Activated CD4-positive, alpha-beta T cell treated with anti-CD3 and anti-CD28 coated beads, Interleukin-2, amount 10 ng/mL, durations not matched to agents 7 days and 5 days (primary cell): ENCODE results near the gene RBM19. TPM values are rescaled to one million over a fixed set of nuclear protein-coding genes. Genes with fewer than 3 reads are reported as not detected.

Experiments
- CTCF ChIA-PET: fragments of 350-600 bp; sonication (Branson Sonifier 250); formaldehyde crosslinking; loops from one replicate; lab custom pipeline; 2021; ENCODE audit warnings: antibody characterized with exemption; lab: Charles Lee
- POLR2A ChIA-PET: fragments of 350-600 bp; sonication (Branson Sonifier 250); formaldehyde crosslinking; loops from one replicate; lab custom pipeline; 2021; ENCODE audit warnings: antibody characterized with exemption; lab: Charles Lee
- DNase-seq: peaks from one replicate; pipeline ENCODE4 v3.0.0-alpha.2; 2020
- H3K27ac Mint-ChIP-seq: one replicate; pipeline ENCODE4 v1.8.0; 2021; ENCODE audit warnings: mild to moderate bottlenecking, moderate library complexity, mixed read lengths
- H3K27me3 Mint-ChIP-seq: one replicate; pipeline ENCODE4 v1.8.0; 2021; ENCODE audit warnings: mixed read lengths
- H3K36me3 Mint-ChIP-seq: one replicate; pipeline ENCODE4 v1.8.0; 2021; ENCODE audit warnings: low read depth, mixed read lengths
- H3K4me1 Mint-ChIP-seq: one replicate; pipeline ENCODE4 v1.8.0; 2021; ENCODE audit warnings: mixed read lengths
- H3K4me3 Mint-ChIP-seq: one replicate; pipeline ENCODE4 v1.8.0; 2021; ENCODE audit warnings: mild to moderate bottlenecking, moderate library complexity, mixed read lengths
- H3K9me3 Mint-ChIP-seq: one replicate; pipeline ENCODE4 v1.8.0; 2021; ENCODE audit warnings: mixed read lengths
- total RNA-seq, 2 experiments: library from RNA; stranded (reverse); gene quantifications; one replicate each; pipeline ENCODE4 v1.2.3, GENCODE V29; 2021

The RBM19 gene
- total RNA-seq, 2 experiments from 2014 or later, result 36.0 to 39.0 TPM

- POLR2A ChIA-PET, result no interaction called here
- H3K36me3 Mint-ChIP-seq, result peaks cover 42% of the 10 kb centered on the region
Measured at GRCh38 chr12:113960030-113960429, 6.1 kb downstream of the RBM19 start.

GRCh38 chr12:113959096-113959495, 7.0 kb downstream of the RBM19 start:
- Mint-ChIP-seq H3K9me3 (no peaks in the 10 kb centered on the region), H3K27me3 (no peaks in the 10 kb centered on the region), H3K4me3 (no peak overlapping the region), H3K27ac (no peak overlapping the region), H3K4me1 (peaks cover 26% of the 10 kb centered on the region), H3K36me3 (peaks cover 45% of the 10 kb centered on the region)
- ChIA-PET POLR2A (no interaction called here), CTCF (no interaction called here)
- no peak for DNase-seq

More at GRCh38 chr12:113960030-113960429, 6.1 kb downstream of the RBM19 start:
- Mint-ChIP-seq H3K27ac (no peak overlapping the region), H3K4me3 (no peak overlapping the region), H3K4me1 (peaks cover 34% of the 10 kb centered on the region), H3K9me3 (no peaks in the 10 kb centered on the region), H3K27me3 (no peaks in the 10 kb centered on the region)
- CTCF ChIA-PET, result no interaction called here
- DNase-seq, result no peak

GRCh38 chr12:113958108-113958507, 8.0 kb downstream of the RBM19 start:
- Mint-ChIP-seq H3K36me3 (peaks cover 47% of the 10 kb centered on the region), H3K27me3 (no peaks in the 10 kb centered on the region), H3K4me1 (peaks cover 18% of the 10 kb centered on the region), H3K27ac (no peak overlapping the region), H3K9me3 (no peaks in the 10 kb centered on the region), H3K4me3 (no peak overlapping the region)
- ChIA-PET CTCF (no interaction called here), POLR2A (no interaction called here)
- DNase-seq, result no peak

DNA sequence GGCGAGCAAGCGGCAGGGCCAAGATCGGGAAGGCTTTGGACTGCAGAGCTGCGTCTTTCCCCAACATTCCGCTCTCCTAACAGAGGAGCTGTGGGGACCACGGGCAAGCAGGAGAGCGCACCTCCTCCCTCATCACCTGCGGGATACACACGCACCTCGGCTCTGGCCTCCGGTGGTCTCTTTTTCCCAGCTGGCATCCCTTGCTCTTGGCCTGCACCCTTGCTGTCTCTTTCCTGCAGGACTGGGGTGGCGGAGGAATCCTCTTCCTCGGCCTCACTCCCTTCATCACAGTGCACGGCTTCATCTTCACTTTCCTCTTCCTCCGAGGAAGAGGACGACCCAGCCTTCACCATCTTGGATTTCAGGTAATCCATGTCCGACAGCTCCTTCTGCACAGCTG, 8.5 kb downstream of the RBM19 start:
- peaks cover 13% of the 10 kb centered on the region for H3K4me1 Mint-ChIP-seq
- H3K27ac Mint-ChIP-seq, result no peak overlapping the region
- H3K9me3 Mint-ChIP-seq, result no peaks in the 10 kb centered on the region
- no peak for DNase-seq
- H3K27me3 Mint-ChIP-seq, result no peaks in the 10 kb centered on the region
- H3K36me3 Mint-ChIP-seq, result peaks cover 47% of the 10 kb centered on the region
- ChIA-PET POLR2A (no interaction called here), CTCF (no interaction called here)
- H3K4me3 Mint-ChIP-seq, result no peak overlapping the region

GRCh38 chr12:113955109-113955970, 10.8 kb downstream of the RBM19 start:
- no peak overlapping the region for H3K4me3 Mint-ChIP-seq
- peaks cover 32% of the 10 kb centered on the region for H3K36me3 Mint-ChIP-seq
- no peaks in the 10 kb centered on the region for H3K9me3 Mint-ChIP-seq
- H3K27me3 Mint-ChIP-seq, result no peaks in the 10 kb centered on the region
- ChIA-PET CTCF (interaction anchor here (0.6 to 1.4 kb wide), 2 partner anchors 11 to 1505 kb away, joined by 3 to 8 read pairs; no protein-coding TSS in a partner anchor), POLR2A (no interaction called here)
- no peak for DNase-seq
- H3K27ac Mint-ChIP-seq, result no peak overlapping the region
- H3K4me1 Mint-ChIP-seq, result no peaks in the 10 kb centered on the region

- Mint-ChIP-seq H3K4me1 (no peaks in the 10 kb centered on the region), H3K4me3 (no peak overlapping the region), H3K27me3 (no peaks in the 10 kb centered on the region), H3K9me3 (no peaks in the 10 kb centered on the region), H3K27ac (no peak overlapping the region), H3K36me3 (peaks cover 26% of the 10 kb centered on the region)
- POLR2A ChIA-PET, result no interaction called here
- CTCF ChIA-PET, result interaction anchor here (1.4 kb wide), 1 partner anchor 12 kb away, joined by 3 read pairs; no protein-coding TSS in a partner anchor
- DNase-seq, result no peak
Measured at GRCh38 chr12:113954547-113954946, 11.6 kb downstream of the RBM19 start.

DNA sequence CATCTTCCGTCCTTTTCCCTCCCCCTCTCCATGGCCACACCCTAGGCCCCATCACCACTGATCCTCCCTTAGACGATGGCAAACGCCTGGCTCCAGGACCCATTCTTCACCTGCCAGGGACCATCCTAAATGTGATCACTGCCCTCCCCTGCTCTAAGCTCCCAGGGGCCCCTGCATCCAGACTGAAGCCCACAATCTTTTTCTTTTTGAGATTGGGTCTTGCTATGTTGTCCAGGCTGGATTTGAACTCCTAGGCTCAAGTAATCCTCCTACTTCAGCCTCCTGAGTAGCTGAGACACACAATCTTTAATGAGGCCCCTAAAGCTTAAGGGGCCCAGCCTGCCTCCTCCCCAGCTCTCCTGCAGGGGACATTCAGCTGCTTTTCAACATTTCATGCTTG, 15.3 kb downstream of the RBM19 start:
- no peaks in the 10 kb centered on the region for H3K4me1 Mint-ChIP-seq
- H3K27ac Mint-ChIP-seq, result peak overlapping the region; percentile 58
- no peaks in the 10 kb centered on the region for H3K9me3 Mint-ChIP-seq
- CTCF ChIA-PET, result no interaction called here
- H3K4me3 Mint-ChIP-seq, result no peak overlapping the region
- POLR2A ChIA-PET, result interaction anchor here (0.5 kb wide), 1 partner anchor 11 kb away, joined by 3 read pairs; no protein-coding TSS in a partner anchor
- H3K27me3 Mint-ChIP-seq, result no peaks in the 10 kb centered on the region
- H3K36me3 Mint-ChIP-seq, result peaks cover 14% of the 10 kb centered on the region
- DNase-seq, result no peak

- Mint-ChIP-seq H3K9me3 (no peaks in the 10 kb centered on the region), H3K27ac (no peak overlapping the region), H3K4me1 (no peaks in the 10 kb centered on the region), H3K36me3 (peaks cover 12% of the 10 kb centered on the region), H3K27me3 (no peaks in the 10 kb centered on the region), H3K4me3 (no peak overlapping the region)
- no peak for DNase-seq
- ChIA-PET CTCF (no interaction called here), POLR2A (no interaction called here)
Measured at GRCh38 chr12:113949321-113950305, 16.5 kb downstream of the RBM19 start.

DNA sequence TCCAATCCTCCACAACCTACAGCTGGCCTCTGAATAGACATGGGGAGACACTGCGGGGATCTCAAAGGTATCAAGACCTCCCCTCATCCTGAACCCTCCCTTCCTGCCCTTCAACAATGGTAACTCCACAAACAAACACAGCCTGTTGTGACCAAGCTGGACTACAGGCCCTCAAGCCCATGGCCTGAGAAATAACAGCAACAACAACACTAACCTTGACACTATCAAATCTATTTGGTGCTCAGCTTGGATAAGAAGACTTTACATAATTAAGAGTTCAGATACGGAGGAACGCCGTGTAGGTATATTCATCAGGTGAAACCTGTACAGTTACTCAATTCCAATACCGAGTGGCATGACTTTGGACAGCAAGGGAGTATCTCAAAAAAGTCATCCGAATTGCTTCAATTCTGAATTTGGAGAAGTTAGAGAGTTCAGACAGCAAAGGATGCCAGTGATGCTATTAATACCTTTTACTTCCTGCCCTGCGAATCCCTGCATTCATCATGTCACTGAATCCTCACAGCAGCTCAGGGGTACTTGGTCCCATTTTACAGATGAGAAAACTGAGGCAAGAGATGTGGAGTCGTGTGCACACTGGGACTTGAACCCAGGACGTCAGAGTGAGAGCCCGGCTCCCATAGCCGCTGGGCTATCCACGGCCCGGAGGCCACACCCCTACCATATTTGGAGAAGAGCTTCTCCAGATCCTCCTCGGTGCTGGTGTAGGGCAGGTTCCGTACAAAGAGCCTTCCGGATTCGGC, 17.8 kb downstream of the RBM19 start:
- POLR2A ChIA-PET, result no interaction called here
- H3K4me1 Mint-ChIP-seq, result no peaks in the 10 kb centered on the region
- no peak overlapping the region for H3K27ac Mint-ChIP-seq
- no peaks in the 10 kb centered on the region for H3K9me3 Mint-ChIP-seq
- CTCF ChIA-PET, result no interaction called here
- H3K36me3 Mint-ChIP-seq, result peaks cover 10% of the 10 kb centered on the region
- H3K27me3 Mint-ChIP-seq, result no peaks in the 10 kb centered on the region
- no peak overlapping the region for H3K4me3 Mint-ChIP-seq
- no peak for DNase-seq

- ChIA-PET POLR2A (no interaction called here), CTCF (no interaction called here)
- peaks cover 26% of the 10 kb centered on the region for H3K36me3 Mint-ChIP-seq
- no peaks in the 10 kb centered on the region for H3K27me3 Mint-ChIP-seq
- no peak overlapping the region for H3K4me3 Mint-ChIP-seq
- no peaks in the 10 kb centered on the region for H3K9me3 Mint-ChIP-seq
- no peak overlapping the region for H3K27ac Mint-ChIP-seq
- H3K4me1 Mint-ChIP-seq, result no peaks in the 10 kb centered on the region
- no peak for DNase-seq
Measured at GRCh38 chr12:113946175-113946574, 19.9 kb downstream of the RBM19 start.

- ChIA-PET CTCF (no interaction called here), POLR2A (no interaction called here)
- no peak overlapping the region for H3K27ac Mint-ChIP-seq
- DNase-seq, result no peak
- no peaks in the 10 kb centered on the region for H3K9me3 Mint-ChIP-seq
- no peaks in the 10 kb centered on the region for H3K4me1 Mint-ChIP-seq
- no peak overlapping the region for H3K4me3 Mint-ChIP-seq
- peaks cover 29% of the 10 kb centered on the region for H3K36me3 Mint-ChIP-seq
- no peaks in the 10 kb centered on the region for H3K27me3 Mint-ChIP-seq
Measured at GRCh38 chr12:113945174-113946173, 20.7 kb downstream of the RBM19 start.
